HG03060 (cell line): Measurements from ENCODE around the gene CACTIN.

Source experiments
- ATAC-seq: cut with Tn5 transposase; IDR thresholded peaks from one replicate; pipeline ENCODE4 v1.9.1; 2021; ENCODE audit warnings: low read depth, moderate number of reproducible peaks; ENCODE audit not compliant: unreplicated experiment

The CACTIN gene

DNA sequence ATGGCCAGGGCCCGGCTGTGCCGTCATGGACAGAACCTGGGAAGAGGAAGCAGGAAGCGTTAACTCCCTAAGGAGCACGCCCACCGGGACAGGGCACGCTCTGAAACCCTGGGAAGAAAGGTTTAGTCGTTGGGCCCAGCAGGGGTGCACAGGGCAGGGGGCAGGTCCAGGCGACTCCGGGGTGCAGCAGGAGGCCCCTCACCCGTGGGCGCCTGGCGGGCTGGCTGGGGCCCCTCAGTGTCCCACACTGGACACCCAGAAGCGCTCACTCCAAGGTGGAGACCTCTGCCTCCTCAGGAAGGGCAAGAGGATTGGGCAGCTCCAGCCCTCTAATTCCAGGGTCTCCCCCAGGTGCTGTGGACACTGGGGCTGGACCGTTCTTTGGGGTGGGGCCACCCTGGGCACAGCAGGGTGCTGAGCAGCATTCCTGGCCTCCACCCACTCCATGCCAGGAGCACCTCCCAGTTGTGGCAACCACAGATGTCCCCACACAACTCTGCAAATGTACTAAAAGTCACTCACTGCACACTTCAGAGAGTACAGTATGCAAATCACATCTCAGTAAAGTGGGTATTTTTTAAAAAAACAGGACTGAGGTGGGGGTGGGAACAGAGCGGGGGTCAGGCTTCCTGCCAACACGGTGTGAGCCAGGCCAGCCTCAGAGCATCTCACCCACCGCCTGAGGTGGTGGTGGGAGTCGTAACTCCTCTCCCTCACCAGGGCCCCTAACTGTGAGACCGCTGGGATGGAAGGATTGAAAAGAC is 38.5 kb upstream of the CACTIN start:
- ATAC-seq, result no peak

DNA sequence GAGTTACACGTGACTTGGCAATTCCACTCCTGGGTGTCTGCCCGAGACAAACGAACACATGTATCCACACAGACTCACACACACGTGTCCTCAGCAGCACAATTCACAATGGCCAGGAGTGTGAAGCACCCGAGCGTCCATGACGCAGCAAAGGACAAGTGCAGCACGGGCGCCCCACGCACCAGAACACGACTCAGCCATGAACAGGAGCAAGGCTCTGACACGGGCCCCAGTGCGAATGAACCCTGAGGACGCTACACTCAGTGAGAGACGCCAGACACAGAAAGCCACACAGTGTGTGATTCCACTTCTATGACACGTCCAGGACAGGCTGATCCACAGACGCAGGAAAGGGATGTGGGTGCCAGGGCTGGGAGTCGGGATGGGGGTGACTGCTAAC is 37.2 kb upstream of the CACTIN start:
- ATAC-seq, result no peak

DNA sequence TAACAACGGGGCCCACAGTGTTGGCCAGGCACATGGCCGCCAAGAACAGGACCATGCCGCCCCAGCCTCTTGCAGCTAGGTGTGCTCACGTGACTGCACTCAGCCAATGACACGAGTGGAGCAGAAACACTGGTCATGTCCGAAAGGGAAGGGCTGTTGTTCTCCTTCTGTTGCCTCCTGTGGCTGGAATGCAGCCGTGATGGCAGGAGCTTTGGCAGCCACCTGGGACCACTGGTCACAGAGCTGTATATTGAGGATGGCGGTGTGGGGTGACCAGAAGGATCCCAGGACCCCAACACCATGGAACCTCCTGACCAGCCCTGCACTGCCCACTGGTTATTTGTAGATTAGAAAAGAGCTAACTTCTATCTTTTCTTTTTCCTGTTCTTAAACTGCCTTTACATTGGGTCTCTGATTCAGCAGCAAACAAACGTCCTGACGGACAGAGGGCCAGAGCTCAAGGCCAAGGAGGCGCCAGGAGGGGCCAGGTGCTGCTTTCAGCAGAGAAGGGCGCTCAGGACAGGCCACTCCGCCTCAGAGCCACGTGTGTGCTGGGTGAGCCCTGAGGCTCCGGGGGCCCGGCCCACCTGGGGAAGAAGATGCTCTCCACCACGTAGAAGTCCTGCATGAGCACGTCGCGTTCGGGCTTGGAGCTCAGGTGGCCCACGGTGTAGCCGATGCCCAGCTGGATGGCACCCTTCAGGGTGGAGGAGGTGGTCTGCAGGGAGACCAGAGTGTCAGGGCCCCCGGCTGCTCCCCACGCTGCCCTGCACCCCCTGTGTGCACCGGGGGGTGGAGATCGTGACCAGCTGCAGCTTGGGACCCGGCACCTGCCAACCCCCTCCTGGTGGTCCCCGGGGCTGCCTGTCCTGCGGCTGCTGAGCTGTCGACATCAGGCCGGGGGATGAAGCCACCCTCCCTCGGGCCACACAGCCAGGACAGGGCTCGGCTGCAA is 35.0 kb upstream of the CACTIN start:
- no peak for ATAC-seq

DNA sequence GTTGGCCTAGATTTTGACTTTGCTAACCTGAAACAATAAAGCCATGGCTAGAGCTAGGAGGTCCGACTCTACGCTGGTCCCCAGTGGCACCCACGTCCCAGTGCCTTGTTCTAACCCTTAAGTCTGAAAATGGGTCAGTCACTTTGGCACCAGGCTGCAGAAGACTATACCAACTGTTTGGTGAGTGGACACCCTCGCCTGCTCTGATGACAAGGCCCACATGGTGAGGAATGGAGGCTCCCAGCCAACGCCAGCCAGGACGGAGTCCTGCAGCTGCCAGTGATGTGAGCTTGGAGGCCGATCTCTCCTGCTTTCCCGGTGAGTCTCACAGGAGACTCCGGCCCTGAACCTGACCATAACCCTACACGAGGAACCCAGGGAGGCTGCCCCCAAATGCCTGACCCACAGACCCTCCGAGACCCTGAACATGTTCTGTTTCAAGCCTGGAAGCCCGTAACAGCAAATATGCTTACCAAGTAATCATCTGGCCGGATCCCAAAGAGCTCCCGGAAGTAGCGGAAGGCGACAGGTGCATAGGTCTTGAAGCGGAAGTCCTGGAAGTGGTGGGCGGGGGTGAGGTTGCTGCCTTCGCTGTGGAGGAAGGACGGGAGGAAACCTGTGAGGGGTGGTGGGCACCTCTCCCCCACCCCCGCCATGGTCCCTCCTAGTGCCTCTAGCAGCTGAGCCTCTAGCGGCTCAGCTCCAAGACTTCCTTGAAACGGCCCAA is 34.1 kb upstream of the CACTIN start:
- no peak for ATAC-seq

DNA sequence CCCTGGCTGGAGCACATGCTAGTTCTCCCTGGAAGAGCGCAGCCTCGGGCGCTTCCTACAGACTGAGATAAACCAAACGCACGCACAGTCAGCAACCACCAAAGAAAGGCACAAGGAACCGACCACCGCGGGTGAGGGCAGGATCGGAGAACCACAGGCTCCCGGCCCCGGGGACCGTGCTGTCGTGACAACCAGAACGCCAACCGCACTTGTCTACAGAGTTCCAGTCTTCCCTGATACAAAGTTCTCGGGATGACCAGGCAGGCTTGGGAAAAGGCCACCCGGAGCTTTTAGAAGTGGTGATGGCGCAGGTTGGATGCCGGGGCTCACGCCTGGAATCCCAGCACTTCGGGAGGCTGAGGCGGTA is 33.1 kb upstream of the CACTIN start:
- ATAC-seq, result no peak

DNA sequence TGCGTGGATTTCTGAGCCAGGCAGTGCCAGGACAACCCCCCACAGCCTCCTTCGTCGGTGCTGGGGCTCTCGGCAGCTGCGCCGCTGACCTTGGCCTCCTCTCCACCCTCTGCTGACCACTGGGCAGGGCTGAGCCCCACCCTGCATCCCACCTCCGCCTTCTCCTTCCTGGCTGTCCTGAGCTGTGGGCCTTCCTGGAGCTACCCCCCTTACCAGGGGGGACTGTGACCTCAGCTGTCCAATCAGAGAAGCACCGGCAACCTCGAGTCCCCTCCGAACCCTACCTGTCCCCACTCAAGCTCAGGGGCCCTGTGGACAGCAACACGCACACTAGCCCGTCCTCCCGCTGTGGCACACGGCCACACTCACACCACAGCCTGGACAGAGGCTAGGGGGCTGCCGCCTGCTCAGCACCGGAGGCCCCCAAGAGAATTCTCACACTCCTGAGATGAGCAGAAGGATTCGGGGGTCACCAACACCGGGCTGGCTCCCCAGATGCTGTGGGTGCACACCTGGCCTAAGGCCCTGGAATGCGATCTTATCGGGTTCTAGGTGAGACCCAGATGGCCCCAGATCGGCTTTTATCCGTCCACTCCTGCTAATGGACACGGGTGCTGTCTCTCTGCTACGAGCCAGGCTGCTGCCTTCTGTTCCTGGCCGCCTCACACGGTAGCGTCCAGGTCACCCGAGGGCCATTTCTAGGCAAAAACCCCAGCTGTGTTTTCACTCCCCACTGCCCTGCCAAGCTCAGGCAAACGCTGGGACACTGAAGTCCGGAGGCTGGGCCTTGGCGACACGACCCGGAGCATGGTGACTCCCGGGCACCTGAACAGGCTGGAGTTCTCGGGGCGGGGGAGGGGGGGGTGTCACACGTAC is 32.5 kb upstream of the CACTIN start:
- no peak for ATAC-seq

DNA sequence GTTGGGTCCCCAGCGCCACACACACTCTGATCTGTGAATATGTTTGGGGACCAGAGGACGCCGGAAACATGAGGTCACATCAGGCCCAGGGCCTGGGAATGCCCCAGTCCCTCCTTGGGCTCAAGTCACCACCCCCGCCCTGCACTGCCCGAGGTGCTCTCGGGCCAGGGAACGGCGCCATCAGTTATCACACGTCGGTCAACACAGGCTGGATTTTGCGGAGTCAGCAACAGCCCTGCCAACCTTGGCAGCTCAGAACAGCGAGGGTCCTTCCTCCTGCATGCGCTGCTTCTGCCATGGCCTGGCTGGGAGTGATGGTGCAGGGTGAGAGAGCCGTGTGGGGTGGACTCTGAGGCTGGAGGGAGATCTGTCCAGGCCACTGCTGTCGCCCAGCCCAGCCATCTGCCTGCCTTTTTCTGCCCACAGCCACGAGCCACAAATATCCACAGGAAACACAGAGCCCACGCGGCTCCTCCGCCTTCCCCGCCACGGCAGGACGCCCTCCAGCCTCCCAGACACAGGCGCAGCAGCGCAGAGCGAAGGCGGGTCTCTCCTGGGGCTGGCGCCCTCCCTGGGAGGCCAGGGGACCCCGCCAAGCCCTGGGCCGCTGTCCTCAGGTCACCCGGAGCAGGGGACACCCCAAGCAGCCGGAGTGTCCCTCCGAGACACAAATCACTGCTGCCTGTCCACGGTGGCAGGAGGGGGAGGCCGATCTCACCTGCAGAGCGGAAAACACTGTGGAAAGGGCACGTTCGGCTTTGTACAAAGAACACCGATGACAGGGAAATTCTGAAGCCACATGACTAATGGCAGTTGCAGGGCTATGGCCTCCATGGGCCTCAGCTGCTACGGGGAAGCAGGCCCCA is 31.6 kb upstream of the CACTIN start:
- ATAC-seq, result no peak

DNA sequence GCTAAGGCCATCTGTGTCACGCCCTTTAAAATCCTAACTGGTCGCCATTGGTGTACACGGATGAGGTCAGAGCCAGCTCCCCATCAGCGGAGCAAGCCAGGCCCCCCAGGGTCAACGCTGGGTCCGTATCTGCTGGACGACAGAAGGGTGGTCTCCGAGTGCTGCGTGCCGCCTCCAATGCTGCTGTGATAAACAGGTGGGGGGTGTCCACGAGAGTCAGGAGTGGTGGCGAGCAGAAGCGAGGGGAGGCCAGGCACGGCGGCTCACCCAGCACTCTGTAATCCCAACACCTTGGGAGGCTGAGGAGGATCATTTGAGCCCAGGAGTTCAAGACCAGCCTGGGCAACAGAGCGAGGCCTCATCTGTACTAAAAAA is 30.8 kb upstream of the CACTIN start:
- no peak for ATAC-seq

DNA sequence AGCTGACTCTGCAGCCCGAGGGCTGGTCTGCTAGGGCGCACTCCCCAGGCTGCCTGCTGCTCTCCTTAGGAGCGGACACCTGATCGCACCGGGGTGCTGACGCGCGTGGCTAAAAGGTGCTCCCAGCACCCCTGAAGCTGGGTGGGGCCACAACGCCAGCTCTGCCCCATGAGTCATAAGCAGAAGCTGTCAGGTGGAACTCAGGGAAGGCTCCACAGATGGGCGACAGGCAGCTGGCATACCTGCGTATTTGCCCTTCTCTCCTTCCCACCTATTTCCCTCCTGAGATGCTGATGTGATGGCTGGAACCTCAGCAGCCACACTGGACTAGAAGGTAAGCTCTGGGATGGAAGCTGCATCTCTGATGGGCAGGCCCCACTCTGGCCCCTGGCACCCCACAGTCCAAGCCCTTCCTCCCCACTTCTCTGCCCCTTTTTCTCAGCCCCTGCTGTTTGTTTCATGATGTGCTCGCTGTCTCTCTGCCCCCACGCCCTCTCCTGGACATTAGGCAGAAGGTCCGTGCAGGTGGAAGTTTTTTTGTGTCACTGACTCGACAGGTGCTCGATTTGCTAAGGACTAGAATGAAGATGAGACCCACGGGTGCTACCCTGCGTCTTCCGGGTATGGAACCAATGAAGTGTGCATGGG is 30.3 kb upstream of the CACTIN start:
- no peak for ATAC-seq

DNA sequence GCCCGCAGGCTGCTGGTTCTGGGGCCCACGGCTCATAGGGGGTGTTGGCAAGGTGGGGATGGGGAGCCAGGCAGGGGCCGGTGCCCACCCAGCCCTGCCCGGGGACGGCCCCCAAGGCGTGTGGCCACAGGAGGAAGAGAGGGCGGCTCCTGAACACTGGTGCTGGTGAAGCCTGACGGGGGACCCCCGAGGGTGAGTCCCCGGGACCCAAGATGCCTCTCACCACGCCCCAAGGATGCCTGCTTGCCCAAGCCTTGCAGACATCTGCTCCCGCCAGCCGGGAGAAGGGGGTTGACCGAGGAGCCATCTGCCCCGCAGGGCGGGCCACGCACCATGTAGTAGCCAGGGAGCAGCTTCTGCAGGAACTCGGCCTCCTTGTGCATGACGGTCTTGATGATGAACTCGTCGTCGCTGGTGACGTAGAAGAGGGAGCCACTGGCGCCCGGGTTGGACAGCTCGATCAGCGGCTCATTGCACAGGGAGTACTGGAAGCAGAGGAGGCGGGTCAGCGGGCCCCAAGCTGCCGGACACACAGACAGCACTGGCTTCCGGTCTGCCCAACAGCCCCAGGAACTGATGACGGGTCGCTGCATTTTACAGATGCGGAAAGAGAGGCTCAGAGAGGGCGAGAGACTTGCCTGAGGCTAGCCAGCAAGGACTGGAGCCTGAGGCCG is 29.6 kb upstream of the CACTIN start:
- no peak for ATAC-seq

DNA sequence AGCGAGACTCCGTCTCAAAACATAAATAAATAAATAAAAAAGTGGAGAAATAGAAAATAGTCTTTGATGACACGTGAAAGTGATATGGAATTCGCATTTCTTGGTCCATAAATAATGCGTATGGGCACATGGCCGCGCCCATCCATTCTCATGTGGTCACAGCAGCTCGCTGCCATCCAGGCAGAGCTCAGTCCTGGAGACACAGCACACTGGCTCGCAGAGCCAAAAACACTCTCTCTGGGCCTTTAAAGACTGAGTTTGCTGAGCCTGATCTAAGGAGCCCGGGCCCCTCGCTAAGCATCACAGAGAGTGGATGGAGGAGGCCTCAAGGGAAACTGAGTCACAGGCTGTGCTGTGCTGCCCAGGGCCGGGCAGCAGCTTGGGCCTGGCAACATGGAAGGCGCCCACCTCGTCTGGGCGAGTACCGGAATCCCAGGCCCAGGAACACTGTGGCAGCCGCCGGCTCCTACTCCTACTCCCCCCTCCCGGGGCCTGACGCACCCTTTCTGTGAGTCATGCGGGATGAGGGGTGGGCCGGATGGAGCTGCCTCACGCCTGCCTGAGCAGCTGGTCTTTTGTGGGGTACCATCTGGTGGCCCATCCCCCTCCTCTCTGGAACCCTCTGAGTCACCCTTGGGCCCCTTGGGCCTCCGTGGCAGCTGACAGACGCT is 28.9 kb upstream of the CACTIN start:
- no peak for ATAC-seq

DNA sequence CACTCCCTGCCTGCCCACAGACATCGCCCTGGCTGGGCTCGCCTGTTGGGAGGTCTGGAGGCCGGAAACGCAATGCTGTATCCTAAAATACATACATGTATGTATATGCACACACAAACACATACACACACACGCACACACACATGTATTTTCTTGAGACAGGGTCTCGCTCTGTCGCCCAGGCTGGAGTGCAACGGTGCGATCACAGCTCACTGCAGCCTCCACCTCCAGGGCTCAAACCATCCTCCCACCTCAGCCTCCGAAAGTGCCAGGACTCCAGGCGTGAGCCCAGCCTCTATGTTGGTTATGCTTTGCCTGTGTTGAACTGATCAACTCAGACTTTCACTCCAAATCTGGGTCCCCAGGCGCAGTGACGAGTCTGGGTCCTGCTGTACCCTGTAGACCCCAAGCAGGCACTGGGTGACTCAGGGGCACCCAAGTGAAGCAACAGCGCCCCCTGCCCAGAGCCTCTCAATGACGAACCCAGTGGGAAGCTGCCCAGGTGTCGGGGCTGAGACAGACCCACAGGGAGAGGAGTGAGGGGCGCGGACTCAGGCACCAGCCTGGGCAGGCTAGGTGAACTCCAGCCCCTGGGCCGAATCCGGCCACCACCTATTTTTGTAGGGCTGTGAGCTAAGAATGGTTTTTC is 27.4 kb upstream of the CACTIN start:
- ATAC-seq, result no peak

DNA sequence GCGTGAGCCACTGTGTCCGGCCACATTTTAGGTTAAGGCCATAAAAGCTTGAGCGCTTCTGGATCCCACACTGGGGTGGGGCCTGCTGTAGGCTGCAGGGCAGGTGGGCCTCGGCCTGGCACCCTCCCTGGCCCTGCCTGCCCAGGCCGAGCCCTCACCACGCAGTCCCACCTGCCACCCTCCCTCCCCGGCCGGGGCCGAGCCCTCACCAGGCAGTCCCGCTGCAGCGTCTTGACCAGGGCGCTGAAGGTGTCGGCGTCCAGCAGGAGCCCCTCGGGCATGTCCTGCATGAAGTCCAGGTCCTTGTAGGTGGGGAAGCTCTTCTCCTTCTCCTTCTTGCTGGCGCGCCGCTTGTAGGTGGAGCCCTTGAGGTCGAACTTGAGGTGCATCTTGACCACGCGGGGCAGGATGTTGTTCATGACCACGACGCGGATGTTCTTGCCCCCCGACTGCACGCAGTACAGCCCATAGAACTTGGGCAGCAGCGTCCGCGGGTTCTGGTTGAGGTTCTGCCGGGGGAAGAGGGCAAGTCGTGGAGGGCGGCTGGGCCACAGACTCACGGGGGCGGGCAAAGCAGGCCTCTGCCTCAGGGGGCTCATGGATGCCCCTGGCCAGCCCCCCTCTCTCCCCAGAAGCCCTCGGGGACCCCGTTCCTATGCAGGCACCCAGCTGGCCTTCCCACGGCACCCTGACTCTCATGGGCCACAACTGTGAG is 26.6 kb upstream of the CACTIN start:
- ATAC-seq, result no peak

DNA sequence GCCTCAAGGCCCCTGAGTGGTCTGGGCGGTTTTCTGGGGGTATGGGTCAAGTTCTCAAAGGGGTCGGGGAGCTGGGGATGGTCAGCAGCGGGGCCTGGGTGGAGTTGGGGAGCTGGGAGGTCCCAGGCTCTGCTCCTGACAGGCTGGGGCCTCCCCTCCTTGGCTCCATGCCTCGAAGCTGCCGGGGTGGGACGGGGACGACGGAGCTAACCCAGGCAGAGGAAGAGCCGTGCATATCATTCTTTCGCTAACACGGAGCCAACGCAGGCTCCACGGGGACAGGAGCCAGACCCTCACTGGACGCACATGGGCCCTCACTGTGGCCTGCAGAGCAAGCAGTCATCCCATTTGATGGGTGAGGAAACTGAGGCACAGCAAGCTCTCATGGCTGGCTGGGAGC is 25.8 kb upstream of the CACTIN start:
- ATAC-seq, result no peak

DNA sequence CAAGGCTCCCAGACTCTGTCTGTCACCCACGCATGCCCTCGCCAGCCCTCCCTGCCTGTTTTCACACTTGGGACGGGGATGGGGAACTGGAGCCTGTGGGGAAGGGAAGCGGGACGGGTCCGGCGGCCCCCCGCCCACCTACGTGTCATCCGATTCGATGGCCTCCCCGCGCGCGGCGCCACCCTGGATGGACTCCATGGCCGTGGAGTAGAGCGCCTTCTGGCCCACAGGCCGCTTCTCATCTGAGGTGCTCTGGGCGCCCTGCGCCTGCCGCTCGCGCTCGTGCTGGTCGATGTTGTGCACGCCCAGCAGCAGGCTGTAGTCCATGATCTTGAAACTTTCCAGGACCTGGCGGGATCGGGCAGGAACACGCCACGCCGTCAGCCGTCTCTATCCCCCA is 25.1 kb upstream of the CACTIN start:
- no peak for ATAC-seq

DNA sequence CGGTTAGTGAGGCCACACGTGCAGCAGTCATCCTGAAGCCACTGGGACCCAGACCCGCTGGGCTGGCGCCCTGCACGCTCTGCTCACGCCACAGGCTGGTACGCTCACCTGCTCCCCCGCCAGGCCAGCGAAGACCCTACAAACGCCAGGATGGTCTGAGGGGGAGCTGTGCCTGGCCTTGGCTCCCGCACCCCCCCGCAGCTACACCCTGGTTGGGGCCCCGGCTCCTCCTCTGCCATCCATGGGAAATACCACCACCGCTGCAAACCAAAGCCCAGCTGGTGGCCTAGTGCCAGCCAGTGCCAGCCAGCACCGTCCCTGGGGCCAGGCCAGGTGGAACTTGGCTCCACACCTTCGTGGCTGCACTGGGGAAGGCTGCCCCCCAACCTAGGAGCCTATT is 23.3 kb upstream of the CACTIN start:
- no peak for ATAC-seq
